HG02938 (cell line): ENCODE results near the gene NCKIPSD.
A peak's percentile ranks its signal among the peaks of the same experiment; 100 is the strongest.

Source experiments
- ATAC-seq: cut with Tn5 transposase; IDR thresholded peaks from one replicate; pipeline ENCODE4 v1.9.1; 2021; ENCODE audit warnings: mild to moderate bottlenecking, moderate library complexity; ENCODE audit not compliant: unreplicated experiment

NCKIPSD gene

DNA sequence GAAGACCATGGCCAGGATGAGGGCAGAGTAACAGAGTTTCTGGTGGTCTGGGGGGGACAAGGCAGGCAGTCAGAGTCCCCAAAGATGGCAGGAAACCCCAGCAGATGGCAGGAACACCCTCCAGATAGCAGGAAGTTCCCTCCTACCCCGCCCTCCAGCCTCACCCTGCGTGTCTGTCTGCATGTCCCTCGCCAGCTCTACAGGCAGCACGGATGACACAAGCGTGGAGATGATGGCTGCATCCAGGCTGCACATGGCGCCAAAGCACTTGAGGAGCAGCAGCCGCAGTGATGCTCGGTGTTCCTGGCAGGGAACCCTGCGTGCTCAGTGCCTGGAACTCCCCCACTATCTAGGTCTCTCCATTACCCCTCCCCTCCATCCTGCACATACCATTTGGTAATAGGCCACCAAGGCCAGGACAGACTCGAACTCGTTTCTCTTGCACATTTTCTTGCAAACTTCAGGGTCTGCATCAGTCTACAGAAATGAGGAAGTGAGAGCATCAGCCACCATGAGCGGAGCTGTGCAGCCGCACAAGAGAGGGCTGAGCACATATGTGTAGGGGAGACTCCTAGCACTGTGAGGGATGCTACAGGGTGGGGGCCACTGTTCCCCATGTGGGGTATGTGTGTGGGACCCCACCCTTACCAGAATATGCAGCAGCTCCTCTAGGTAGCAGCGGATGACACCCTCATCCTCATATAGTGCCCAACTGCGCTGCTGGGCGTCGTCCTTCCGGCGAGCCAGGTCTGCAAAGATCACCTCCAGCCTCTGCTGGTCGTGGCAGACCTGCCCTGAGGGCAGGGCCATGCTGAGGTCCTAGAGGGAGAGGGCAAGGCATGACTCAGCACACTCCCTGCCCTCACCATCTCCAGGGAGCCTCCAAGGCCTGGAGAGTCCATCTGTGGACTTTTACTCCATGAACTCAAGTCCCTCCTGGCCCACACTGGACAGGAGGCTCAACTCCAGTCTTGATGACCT, 6.0 kb downstream of the NCKIPSD start:
- ATAC-seq: no peak

- no peak for ATAC-seq
Observed at GRCh38 chr3:48678566-48679380, 6.9 kb downstream of the NCKIPSD start.

- no peak for ATAC-seq
Observed at GRCh38 chr3:48678056-48678455, 7.7 kb downstream of the NCKIPSD start.

GRCh38 chr3:48674505-48674904, 11.2 kb downstream of the NCKIPSD start:
- no peak for ATAC-seq

- no peak for ATAC-seq
Observed at GRCh38 chr3:48672522-48672921, 13.2 kb downstream of the NCKIPSD start.

GRCh38 chr3:48664929-48665328, 20.8 kb downstream of the NCKIPSD start:
- no peak for ATAC-seq

DNA sequence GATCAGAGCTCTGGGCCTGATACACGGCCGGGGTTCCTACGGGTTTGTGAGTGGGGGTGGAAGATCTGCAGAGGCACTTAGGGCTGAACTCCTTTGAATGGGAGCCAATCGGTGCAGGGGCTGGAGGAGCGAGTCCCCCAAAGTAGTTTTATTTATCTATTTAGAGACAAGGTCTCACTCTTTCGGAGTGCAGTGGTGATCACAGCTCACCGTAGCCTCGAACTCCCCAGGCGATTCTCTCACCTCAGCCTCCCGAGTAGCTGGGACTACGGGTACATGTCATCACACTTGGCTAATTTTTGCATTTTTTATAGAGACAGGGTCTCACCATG, 21.4 kb downstream of the NCKIPSD start:
- no peak for ATAC-seq

- ATAC-seq: peak; percentile 89
Observed at GRCh38 chr3:48663489-48664312, 22.0 kb downstream of the NCKIPSD start.

DNA sequence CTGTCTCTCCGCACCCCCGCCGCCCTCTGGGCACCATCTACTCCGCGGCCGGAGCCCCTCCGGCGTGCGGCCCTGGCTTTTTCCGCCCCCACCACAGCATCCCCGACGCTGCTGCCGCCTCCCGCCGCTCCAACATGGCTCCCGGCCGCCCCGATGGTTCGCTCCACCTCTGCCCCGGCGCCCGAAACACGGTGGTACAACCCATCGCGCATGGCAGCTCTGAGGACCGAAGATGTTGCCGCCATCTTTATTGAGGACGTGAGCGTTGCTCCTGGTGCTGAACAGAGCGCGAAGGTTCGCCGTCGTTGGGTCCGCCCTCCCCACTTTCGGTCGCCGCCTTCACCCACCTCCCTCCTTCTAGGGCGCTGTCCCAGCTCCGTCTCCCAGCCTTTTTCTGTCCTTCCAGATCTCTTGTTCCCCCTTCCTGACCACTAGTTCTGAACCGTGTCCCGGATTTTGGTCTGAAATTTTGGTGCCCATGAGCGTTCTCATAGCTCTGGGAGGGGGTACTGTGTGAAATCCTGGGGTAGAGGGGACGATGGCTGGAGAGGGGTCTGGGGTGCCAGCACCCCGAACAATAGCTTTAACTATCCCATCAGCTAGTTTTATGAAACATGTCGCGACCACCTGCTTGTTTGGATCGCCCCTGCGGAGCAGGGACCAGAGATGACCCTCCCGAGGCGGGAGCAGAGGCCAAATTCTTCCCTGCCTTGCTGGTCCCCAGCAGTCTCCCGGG, 22.8 kb downstream of the NCKIPSD start, which contains the start of gene CELSR3:
TSS of gene CELSR3 (minus strand) at position 134 of the 736 bp plus-strand sequence. CDS start 252 bp downstream, outside the sequence.
- ATAC-seq: no peak

GRCh38 chr3:48662145-48662752, 23.5 kb downstream of the NCKIPSD start:
- ATAC-seq: no peak

GRCh38 chr3:48661501-48662144, 24.1 kb downstream of the NCKIPSD start:
- ATAC-seq: no peak

GRCh38 chr3:48660800-48661400, 24.8 kb downstream of the NCKIPSD start:
- ATAC-seq: no peak

DNA sequence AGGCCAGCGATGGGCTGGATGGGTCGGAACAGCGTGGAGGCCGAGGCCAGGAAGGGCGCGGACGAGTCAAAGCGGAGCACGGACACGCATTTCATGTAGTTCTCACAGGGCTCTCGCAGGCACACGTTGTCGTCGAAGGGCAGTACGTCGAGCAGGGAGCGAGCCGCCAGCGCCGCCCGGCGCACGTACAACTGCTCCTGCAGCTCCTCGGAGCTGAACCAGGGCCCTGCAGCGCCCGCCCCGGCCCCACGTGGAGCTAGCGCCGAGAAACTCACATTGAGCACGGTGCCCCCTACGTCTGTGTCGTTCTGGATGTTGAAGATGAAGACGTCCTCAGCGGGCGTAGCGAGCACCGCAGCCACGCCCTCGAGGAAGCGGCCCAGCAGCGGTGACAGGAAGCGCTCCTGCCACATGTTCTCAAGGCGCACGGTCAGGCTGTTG, 28.9 kb downstream of the NCKIPSD start:
- no peak for ATAC-seq

DNA sequence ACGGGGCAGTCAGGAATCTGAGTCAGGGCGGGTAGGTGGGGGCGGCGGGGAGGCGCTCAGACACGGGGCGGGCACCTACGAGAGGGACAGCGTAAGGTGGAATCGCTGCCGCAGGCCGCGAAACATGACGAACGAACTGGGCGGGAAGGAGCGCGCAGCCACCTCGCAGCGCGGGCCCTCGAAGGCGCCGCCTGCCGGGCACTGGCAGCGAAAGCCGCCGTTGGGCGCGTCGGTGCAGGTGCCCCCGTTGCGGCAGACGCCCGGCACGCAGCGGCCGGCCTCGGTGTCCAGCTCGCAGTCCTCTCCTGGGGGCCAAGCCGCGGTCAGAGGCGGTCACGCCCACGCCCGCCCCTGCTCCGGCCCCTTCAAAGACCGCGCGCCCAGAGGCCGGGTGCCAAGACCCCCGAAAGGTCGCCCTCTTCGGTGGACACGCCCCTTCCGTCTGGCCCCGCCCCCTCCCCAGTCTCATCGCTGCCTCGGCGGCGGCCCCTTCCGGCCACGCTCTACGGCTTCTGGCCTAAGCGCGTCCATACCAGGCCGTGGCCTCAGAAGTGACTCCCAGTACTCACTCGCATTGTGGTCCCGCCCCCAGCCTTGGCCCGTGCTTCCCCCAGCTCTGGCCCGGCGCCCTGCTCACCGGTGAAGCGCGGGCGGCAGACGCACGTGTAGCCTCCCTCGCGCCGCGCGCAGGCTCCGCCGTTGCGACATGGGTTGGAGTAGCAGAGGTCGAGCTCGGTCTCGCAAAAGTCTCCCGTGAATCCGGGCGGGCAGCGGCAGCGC, 29.5 kb downstream of the NCKIPSD start:
- ATAC-seq: peak; percentile 50

GRCh38 chr3:48655606-48656005, 30.1 kb downstream of the NCKIPSD start:
- ATAC-seq: no peak

DNA sequence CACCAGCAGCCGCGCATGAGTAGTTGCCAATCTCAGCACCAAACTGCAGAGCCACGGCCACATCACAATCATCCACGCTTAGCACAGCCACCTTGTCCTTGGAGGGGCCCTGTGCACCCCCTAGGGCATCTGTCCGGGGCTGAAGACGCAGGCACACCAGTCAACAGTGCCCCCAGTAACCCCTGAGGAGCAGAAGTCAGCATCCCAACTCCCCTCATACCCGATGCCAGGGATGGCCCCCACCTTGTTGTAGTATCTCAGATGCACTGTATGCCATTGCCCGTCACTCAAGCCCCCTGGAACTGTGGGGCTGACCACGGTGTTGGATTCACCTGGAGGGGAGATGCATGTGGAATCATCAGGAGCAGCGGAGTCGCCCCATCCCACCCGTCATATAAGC, 30.7 kb downstream of the NCKIPSD start:
- no peak for ATAC-seq

GRCh38 chr3:48652923-48653715, 32.6 kb downstream of the NCKIPSD start:
- ATAC-seq: no peak
